ENCODE measurements around the gene RRH.

DNA sequence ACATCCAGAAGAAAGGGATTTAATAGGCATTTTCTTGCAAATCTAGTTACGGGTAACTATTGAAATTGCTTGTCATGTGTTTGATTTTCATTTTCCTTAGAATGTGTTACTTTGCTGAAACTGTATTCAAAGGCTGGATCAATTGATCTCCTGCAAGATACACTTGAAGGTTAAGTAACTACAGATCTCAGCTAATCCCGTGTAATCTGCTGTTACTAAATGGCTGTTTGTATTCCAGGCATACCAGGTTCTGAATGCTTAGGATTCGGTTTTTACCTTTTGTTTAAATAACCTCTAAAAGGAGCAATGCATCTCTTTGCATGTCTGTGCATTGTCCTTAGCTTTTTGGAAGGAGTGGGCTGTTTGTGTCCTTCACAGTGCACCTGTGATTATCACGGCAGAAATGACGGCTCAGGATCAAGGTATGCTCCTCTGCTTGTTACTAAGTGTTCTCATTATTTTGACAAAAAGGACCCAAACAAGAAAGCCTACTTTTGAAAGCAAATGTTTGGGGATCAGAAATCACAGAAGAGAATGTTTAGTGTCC is 20.2 kb downstream of the RRH start, which contains the start of gene LRIT3:
- TF ChIP-seq, protein P1, sequence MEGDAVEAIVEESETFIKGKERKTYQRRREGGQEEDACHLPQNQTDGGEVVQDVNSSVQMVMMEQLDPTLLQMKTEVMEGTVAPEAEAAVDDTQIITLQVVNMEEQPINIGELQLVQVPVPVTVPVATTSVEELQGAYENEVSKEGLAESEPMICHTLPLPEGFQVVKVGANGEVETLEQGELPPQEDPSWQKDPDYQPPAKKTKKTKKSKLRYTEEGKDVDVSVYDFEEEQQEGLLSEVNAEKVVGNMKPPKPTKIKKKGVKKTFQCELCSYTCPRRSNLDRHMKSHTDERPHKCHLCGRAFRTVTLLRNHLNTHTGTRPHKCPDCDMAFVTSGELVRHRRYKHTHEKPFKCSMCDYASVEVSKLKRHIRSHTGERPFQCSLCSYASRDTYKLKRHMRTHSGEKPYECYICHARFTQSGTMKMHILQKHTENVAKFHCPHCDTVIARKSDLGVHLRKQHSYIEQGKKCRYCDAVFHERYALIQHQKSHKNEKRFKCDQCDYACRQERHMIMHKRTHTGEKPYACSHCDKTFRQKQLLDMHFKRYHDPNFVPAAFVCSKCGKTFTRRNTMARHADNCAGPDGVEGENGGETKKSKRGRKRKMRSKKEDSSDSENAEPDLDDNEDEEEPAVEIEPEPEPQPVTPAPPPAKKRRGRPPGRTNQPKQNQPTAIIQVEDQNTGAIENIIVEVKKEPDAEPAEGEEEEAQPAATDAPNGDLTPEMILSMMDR (IDR thresholded peaks at IDR 0.05): no peak
- no peak for TF ChIP-seq ZFX (IDR thresholded peaks at IDR 0.05; ENCODE audit: borderline replicate concordance)
